Peyer's patch (tissue), 4 donors: Measurements from ENCODE around the gene CNTN5. TPM values are rescaled to one million over a fixed set of nuclear protein-coding genes. Genes with fewer than 3 reads are reported as not detected.

Source experiments
- DNase-seq, 3 donors: peaks; one replicate each; pipeline ENCODE4 v3.0.0-alpha.2; 2017 to 2019
- H3K27ac ChIP-seq, 4 donors: fragments of 200-600 bp; sonication (generic); one replicate each; pipeline ENCODE4 v1.5.1; 2016 to 2019
- H3K27me3 ChIP-seq, 2 donors: fragments of 200-600 bp; sonication (generic); one replicate each; pipeline ENCODE4 v1.5.1; 2019
- H3K36me3 ChIP-seq, 3 donors: fragments of 200-600 bp; sonication (generic); one replicate each; pipeline ENCODE4 v1.5.1; 2016 to 2019
- H3K4me1 ChIP-seq, 4 donors: fragments of 200-600 bp; sonication (generic); one replicate each; pipeline ENCODE4 v1.5.1; 2016 to 2019
- H3K4me3 ChIP-seq, 4 donors: fragments of 200-600 bp; sonication (generic); 1 replicate in 3 of 4; 2 replicates in 1 of 4; pipeline ENCODE4 v1.5.1; 2016 to 2019; ENCODE audit warnings: mild to moderate bottlenecking in 1 of 4
- H3K9me3 ChIP-seq, 4 donors: fragments of 200-600 bp; sonication (generic); one replicate each; pipeline ENCODE4 v1.5.1; 2016 to 2019; ENCODE audit warnings: mild to moderate bottlenecking in 1 of 4
- CTCF ChIP-seq, 6 experiments: fragments of 450-650 bp in 4 of 6; fragments of 200-600 bp in 2 of 6; sonication (generic) in 1 of 6; IDR thresholded peaks; one replicate each; pipeline ENCODE4 v1.5.1; 2017 to 2019; ENCODE audit warnings: antibody characterized with exemption in 6 of 6, mild to moderate bottlenecking in 3 of 6, moderate library complexity in 1 of 6
- POLR2A ChIP-seq, 2 donors: fragments of 450-650 bp; IDR thresholded peaks; one replicate each; pipeline ENCODE4 v1.5.1; 2017; ENCODE audit warnings: antibody characterized with exemption in 2 of 2, mild to moderate bottlenecking in 2 of 2, moderate library complexity in 2 of 2
- total RNA-seq, 4 donors: library from RNA; depleted of rRNA; stranded (reverse); fragments of >200 nt; gene quantifications; one replicate each; pipeline ENCODE4 v1.1.0, GENCODE V29; 2016

The CNTN5 gene
- total RNA-seq, 4 donors from 2014 or later = not detected

- DNase-seq = no peak
- H3K27ac ChIP-seq = no peak overlapping the region
- H3K4me1 ChIP-seq = no peaks in the 10 kb centered on the region
- no peaks in the 10 kb centered on the region for H3K27me3 ChIP-seq
- no peak overlapping the region for H3K4me3 ChIP-seq
- TF ChIP-seq POLR2A (IDR thresholded peaks at IDR 0.05) (no peak), CTCF (IDR thresholded peaks at IDR 0.05) (no peak)
- H3K9me3 ChIP-seq = no peaks in the 10 kb centered on the region
- no peaks in the 10 kb centered on the region for H3K36me3 ChIP-seq
Measured at GRCh38 chr11:100338144-100338840, 1317.5 kb downstream of the CNTN5 start.

GRCh38 chr11:100340466-100341319, 1319.9 kb downstream of the CNTN5 start:
- Histone ChIP-seq H3K4me1 (no peaks in the 10 kb centered on the region), H3K4me3 (no peak overlapping the region), H3K27me3 (no peaks in the 10 kb centered on the region), H3K27ac (no peak overlapping the region), H3K9me3 (no peaks in the 10 kb centered on the region), H3K36me3 (no peaks in the 10 kb centered on the region)
- TF ChIP-seq POLR2A (IDR thresholded peaks at IDR 0.05) (no peak), CTCF (IDR thresholded peaks at IDR 0.05) (no peak)
- DNase-seq = no peak

DNA sequence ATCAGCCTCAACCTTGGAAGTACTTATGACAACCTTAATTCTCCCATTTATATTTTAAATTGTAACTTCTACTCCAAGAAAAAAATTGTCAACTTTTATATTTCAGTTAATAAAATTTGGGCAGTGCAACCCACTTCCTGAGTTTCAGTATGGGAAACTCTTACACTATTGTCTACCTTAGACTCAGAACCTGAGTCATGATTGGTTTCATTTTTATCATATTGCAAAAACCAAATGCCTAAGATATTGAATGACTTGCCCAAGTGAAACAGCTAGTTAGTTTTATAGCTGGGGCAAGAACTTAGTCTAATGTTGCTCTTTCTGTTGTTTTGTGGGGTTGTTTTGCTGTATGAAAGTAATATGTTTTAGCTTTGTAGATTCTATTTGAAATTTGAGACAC, 1332.3 kb downstream of the CNTN5 start:
- Histone ChIP-seq H3K4me3 (no peak overlapping the region), H3K4me1 (no peaks in the 10 kb centered on the region), H3K36me3 (no peaks in the 10 kb centered on the region), H3K27ac (no peak overlapping the region), H3K9me3 (no peaks in the 10 kb centered on the region), H3K27me3 (no peaks in the 10 kb centered on the region)
- TF ChIP-seq CTCF (IDR thresholded peaks at IDR 0.05) (no peak), POLR2A (IDR thresholded peaks at IDR 0.05) (no peak)
- no peak for DNase-seq

GRCh38 chr11:100354736-100355135, 1334.0 kb downstream of the CNTN5 start:
- Histone ChIP-seq H3K4me3 (no peak overlapping the region), H3K27me3 (no peaks in the 10 kb centered on the region), H3K27ac (no peak overlapping the region), H3K9me3 (no peaks in the 10 kb centered on the region), H3K36me3 (no peaks in the 10 kb centered on the region), H3K4me1 (no peaks in the 10 kb centered on the region)
- TF ChIP-seq CTCF (IDR thresholded peaks at IDR 0.05) (no peak), POLR2A (IDR thresholded peaks at IDR 0.05) (no peak)
- no peak for DNase-seq

- Histone ChIP-seq H3K4me1 (no peaks in the 10 kb centered on the region), H3K27ac (no peak overlapping the region), H3K4me3 (no peak overlapping the region), H3K27me3 (no peaks in the 10 kb centered on the region), H3K9me3 (peaks cover 0 to 2% (median 0%) of the 10 kb centered on the region in 4 donors), H3K36me3 (no peaks in the 10 kb centered on the region)
- DNase-seq = no peak
- TF ChIP-seq CTCF (IDR thresholded peaks at IDR 0.05) (no peak), POLR2A (IDR thresholded peaks at IDR 0.05) (no peak)
Measured at GRCh38 chr11:100356035-100356434, 1335.3 kb downstream of the CNTN5 start.
